HG03280 (cell line): Measurements from ENCODE around the gene CCDC70.
A peak's percentile ranks its signal among the peaks of the same experiment; 100 is the strongest.

Experiments
- ATAC-seq: cut with Tn5 transposase; IDR thresholded peaks from one replicate; pipeline ENCODE4 v1.9.1; 2021; ENCODE audit warnings: mild to moderate bottlenecking, moderate library complexity; ENCODE audit not compliant: unreplicated experiment

The CCDC70 gene

GRCh38 chr13:51856998-51857397 is 4.8 kb upstream of the CCDC70 start:
- ATAC-seq, result no peak

GRCh38 chr13:51858433-51859247 is 3.1 kb upstream of the CCDC70 start:
- no peak for ATAC-seq

- ATAC-seq, result no peak
These were observed 1.2 kb downstream of the CCDC70 start for GRCh38 chr13:51862957-51863356.

- ATAC-seq, result no peak
These were observed 4.1 kb downstream of the CCDC70 start for GRCh38 chr13:51865838-51866237.

- ATAC-seq, result no peak
These were observed 5.3 kb downstream of the CCDC70 start for GRCh38 chr13:51867062-51867461.

- no peak for ATAC-seq
These were observed 8.1 kb downstream of the CCDC70 start for GRCh38 chr13:51869916-51870315.

GRCh38 chr13:51870616-51871015 is 8.8 kb downstream of the CCDC70 start:
- no peak for ATAC-seq

GRCh38 chr13:51873117-51873798 is 11.5 kb downstream of the CCDC70 start:
- ATAC-seq, result no peak

- ATAC-seq, result no peak
These were observed 12.1 kb downstream of the CCDC70 start for GRCh38 chr13:51873837-51874236.

- no peak for ATAC-seq
These were observed 12.9 kb downstream of the CCDC70 start for GRCh38 chr13:51874651-51875050.

GRCh38 chr13:51879133-51879532 is 17.4 kb downstream of the CCDC70 start:
- no peak for ATAC-seq

GRCh38 chr13:51881296-51881695 is 19.5 kb downstream of the CCDC70 start:
- no peak for ATAC-seq

- ATAC-seq, result no peak
These were observed 20.9 kb downstream of the CCDC70 start for GRCh38 chr13:51882570-51883225.

- ATAC-seq, result no peak
These were observed 21.4 kb downstream of the CCDC70 start for GRCh38 chr13:51883226-51883600.

- no peak for ATAC-seq
These were observed 23.9 kb downstream of the CCDC70 start for GRCh38 chr13:51885651-51886050.

- no peak for ATAC-seq
These were observed 25.7 kb downstream of the CCDC70 start for GRCh38 chr13:51887468-51887867.

GRCh38 chr13:51892657-51893056 is 30.9 kb downstream of the CCDC70 start:
- no peak for ATAC-seq

GRCh38 chr13:51894239-51894638 is 32.5 kb downstream of the CCDC70 start:
- ATAC-seq, result no peak

GRCh38 chr13:51895906-51896888 is 34.4 kb downstream of the CCDC70 start:
- ATAC-seq, result peak; percentile 68

- ATAC-seq, result no peak
These were observed 38.7 kb downstream of the CCDC70 start for GRCh38 chr13:51900471-51900870.

- no peak for ATAC-seq
These were observed 41.0 kb downstream of the CCDC70 start for GRCh38 chr13:51902776-51903175.
